ENCODE results near the gene SLC66A3.

Gene SLC66A3

DNA sequence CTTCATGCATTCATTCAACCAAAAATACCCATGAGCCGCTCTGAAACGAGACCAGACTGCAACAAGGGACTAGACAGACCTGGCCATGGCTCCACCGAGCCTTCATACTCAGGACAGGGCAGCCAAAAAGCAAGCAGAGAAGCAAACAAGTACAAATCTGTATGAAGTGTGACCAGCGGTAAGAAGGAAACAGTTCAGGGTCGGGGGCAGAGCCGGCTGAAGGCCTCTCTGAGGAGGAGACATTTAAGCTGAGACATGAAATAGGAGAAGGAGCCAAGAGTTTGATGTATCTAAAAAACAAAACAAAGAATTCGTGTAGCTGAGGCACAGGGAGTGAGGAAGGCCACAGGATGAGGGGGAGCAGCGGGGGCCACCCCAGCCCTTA lies 21.3 kb upstream of the SLC66A3 start:
- H3K4me3 ChIP-seq (ENCODE audit: low read depth, low read length) = no peak overlapping the region

GRCh38 chr2:11134349-11134748 lies 20.9 kb upstream of the SLC66A3 start:
- H3K4me3 ChIP-seq (ENCODE audit: low read depth, low read length) = no peak overlapping the region

DNA sequence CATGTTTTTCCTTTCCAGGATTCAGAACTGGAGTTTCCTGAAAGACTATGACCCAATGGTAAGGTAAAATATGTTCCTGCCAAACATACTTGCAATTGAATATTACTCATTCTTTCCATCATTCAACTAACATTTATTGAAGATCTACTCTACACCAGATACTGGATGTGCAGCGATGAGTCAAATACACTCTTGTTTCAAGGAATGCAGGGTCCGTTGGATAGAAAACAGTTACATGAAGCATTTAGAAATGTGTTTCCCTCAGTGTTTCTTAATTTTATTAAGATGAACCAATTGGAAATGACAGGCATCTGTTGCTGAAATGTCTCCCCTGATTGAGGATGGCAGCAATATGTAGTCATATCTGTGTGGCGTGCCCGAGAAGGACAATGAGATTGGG lies 14.8 kb upstream of the SLC66A3 start:
- no peak overlapping the region for H3K4me3 ChIP-seq (ENCODE audit: low read depth, low read length)

DNA sequence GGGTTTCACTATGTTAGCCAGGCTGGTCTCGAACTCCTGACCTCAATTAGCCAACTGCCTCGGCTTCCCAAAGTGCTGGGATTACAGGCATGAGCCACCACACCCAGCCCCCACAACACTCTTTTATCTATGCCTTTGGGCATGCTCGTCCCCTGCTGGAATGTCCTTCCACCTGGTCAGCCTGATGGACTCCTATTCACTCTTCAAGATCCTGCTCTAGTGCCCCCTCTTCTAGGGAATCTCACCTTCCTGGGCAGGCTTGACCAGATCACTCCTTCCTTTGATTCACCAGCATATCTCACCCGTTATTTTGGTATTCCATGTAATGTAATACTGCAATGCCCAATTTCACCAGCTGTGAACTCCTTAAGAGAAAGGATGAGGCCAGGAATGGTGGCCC lies 13.9 kb upstream of the SLC66A3 start:
- H3K4me3 ChIP-seq (ENCODE audit: low read depth, low read length) = no peak overlapping the region

DNA sequence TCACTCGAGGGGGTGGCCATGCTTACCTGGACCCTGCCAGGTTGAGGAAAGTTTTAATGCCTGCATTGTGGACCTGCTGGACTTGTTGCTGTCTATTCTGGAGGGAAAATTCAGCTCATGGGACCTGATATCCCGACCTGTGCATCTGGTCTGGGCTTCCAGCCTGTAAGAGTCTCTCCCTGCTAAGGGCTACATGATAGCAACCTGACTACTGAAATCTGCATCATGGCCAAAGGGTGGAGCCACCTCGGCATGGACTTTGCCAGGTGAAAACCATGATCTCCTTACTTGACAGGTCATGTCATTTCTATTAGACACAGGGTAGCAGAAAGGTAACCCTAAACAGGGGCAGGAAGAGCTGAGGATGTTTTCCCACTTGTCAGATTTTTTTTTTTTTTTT lies 12.9 kb upstream of the SLC66A3 start:
- H3K4me3 ChIP-seq (ENCODE audit: low read depth, low read length) = no peak overlapping the region

GRCh38 chr2:11142987-11143386 lies 12.3 kb upstream of the SLC66A3 start:
- no peak overlapping the region for H3K4me3 ChIP-seq (ENCODE audit: low read depth, low read length)

GRCh38 chr2:11144077-11144737 lies 11.1 kb upstream of the SLC66A3 start:
- no peak overlapping the region for H3K4me3 ChIP-seq (ENCODE audit: low read depth, low read length)

DNA sequence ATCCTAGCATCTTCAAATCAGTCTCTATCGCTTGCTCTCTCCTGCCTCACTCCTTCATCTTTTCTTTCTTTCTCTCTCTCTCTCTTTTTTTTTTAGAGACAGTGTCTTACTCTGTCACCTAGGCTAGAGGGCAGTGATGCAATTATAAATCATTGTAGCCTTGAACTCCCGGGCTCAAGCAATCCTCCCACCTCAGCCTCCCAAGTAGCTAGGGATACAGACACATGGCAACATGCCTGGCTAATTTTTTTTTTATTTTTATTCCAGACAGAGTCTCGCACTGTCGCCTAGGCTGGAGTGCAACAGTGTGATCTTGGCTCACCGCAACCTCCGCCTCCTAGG lies 10.6 kb upstream of the SLC66A3 start:
- H3K4me3 ChIP-seq (ENCODE audit: low read depth, low read length) = no peak overlapping the region

- no peak overlapping the region for H3K4me3 ChIP-seq (ENCODE audit: low read depth, low read length)
Observed at GRCh38 chr2:11145350-11145749, 9.9 kb upstream of the SLC66A3 start.

DNA sequence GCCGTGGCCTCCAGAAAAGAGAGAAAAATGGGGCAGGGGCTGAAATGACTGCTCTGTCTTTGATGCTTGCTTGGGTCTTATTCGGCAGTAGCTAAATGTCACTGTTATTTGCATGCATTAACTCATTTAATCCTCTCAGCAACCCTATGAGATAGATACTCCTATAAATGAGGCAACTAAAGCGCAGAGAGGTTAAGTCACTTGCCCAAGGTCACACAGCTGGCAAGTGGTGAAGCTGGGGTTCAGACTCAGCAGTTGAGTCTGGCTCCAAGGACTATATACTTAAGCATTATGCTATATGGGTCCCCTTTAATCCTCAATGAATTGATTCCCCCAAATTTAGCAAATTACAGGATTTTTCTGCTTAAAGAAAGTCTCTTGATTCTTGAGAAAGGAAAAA lies 9.2 kb upstream of the SLC66A3 start:
- no peak overlapping the region for H3K4me3 ChIP-seq (ENCODE audit: low read depth, low read length)

- no peak overlapping the region for H3K4me3 ChIP-seq (ENCODE audit: low read depth, low read length)
Observed at GRCh38 chr2:11147263-11147662, 8.0 kb upstream of the SLC66A3 start.

- no peak overlapping the region for H3K4me3 ChIP-seq (ENCODE audit: low read depth, low read length)
Observed at GRCh38 chr2:11152591-11152990, 2.7 kb upstream of the SLC66A3 start.

DNA sequence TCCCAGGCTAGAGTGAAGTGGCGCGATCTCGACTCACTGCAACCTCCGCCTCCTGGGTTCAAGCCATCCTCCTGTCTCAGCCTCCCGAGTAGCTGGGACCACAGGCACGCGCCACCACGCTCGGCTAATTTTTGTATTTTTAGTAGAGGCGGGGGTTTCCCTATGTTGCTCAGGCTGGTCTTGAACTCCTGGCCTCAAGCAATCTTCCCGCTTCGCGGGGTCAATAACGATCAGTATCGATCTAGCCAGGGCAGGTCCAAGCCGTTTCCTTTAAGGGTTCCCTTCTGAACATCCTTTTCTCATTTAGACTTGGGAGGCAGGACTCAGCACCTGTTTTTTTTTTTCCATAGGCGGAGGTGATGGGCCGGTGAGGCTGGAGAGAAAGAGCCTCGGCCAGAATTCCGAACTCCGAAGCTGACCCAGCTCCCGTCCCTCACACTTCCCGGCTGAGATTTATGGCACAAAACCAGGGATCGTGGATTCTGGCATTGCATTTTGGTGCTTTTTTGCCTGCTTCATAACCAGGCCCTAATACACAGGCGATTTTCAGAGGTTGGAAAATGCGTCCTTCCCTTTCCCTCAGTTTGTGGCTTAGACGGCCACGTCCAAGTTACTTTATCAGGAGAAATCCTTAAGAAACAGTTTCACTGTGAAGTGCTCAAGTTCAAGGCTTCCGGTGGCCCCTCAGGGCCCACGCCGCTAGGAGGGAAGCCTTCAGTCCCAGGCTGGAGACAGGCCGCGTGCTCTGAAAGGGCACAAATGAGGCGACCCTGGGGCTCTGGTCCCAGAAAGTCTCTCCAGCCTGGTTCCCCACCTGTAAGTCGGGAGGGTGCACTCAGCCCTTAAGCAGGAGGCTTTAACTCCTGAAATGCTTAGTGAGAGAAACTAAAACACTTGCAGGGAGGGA lies 998 bp upstream of the SLC66A3 start:
- no peak overlapping the region for H3K4me3 ChIP-seq (ENCODE audit: low read depth, low read length)

DNA sequence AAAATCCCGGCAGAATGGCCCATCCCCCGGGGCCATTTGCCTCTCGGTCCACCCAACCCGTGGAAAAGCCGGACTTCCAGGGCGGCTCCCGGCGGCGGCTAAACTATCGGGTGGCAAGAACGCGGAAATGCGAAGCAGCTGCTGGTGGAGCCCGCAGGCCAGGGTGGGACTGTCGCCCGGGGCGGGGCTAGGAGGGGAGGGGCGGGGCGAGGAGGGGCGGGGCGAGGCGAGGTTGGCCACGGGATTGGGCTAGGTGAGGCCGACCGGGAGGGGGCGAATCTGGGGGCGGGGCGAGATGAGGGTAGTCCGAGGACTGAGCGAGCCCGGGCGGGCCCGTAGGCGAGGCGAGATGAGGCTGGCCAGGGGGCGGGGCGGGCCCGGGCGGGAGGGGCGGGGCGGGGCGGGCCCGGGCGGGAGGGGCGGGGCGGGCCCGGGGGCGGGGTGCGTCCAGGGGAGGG lies 315 bp upstream of the SLC66A3 start:
- no peak overlapping the region for H3K4me3 ChIP-seq (ENCODE audit: low read depth, low read length)

DNA sequence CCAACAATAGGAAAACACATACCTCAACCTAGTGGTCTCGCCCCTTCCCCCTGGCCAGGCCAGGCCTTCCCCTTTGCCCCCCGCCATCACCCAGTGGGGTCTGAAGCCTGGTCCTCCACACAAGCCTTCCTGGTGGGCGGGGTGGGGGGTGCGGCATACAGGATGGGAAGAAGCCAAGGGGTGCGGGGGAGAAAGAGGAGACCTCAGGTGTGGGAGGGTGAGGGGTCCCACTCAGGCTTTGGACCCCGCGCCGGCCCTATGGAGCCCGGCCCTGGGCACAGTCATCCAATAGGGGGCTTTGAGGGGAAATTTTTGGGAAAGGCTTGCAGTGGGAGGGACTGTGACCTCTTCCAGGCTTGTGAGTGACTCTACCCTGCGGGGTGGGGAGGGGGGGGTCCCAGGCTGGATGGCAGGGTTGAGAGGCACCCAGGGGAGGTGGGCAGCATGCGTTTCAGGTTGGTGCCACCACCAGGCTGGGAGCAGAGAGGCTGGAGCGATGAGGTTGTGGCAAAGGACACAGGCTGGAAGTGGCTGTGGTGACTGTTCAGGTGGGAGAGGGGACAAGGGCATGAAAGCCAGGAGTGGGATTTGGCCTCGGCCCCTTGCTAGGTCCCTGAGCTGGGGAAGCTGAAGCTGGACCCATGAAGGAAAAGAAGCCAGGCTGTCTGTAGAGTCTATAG lies 1.3 kb downstream of the SLC66A3 start:
- no peak overlapping the region for H3K4me3 ChIP-seq (ENCODE audit: low read depth, low read length)

GRCh38 chr2:11157296-11157695 lies 2.0 kb downstream of the SLC66A3 start:
- H3K4me3 ChIP-seq (ENCODE audit: low read depth, low read length) = no peak overlapping the region

- H3K4me3 ChIP-seq (ENCODE audit: low read depth, low read length) = no peak overlapping the region
Observed at GRCh38 chr2:11157731-11158130, 2.5 kb downstream of the SLC66A3 start.

- H3K4me3 ChIP-seq (ENCODE audit: low read depth, low read length) = no peak overlapping the region
Observed at GRCh38 chr2:11158916-11159573, 3.8 kb downstream of the SLC66A3 start.

GRCh38 chr2:11159574-11160170 lies 4.4 kb downstream of the SLC66A3 start:
- no peak overlapping the region for H3K4me3 ChIP-seq (ENCODE audit: low read depth, low read length)

DNA sequence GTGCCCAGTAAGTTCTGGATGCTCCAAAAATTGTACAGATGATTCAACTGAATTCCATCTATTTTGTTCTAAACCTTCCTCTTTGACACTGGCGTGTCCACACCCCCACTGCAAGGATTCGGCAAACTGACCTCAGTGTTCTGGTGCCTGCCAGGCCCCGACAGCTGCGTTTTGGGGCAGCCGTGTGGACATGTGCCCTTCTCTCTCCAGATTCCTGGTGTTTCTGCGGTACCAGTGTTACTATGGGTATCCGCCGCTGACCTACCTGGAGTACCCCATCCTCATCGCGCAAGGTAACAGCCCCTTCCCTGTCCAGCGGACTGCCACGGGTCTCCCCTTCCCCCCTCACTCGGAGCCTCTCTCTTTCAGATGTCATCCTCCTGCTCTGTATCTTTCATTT lies 5.0 kb downstream of the SLC66A3 start:
- H3K4me3 ChIP-seq (ENCODE audit: low read depth, low read length) = no peak overlapping the region
